ENCODE results near the gene TMTC1. TPM values are rescaled to one million over a fixed set of nuclear protein-coding genes. Genes with fewer than 3 reads are reported as not detected.
A peak's percentile ranks its signal among the peaks of the same experiment; 100 is the strongest.

The TMTC1 gene
- total and polyA plus RNA-seq, 4 donors, result 20.5 to 87.6 (median 34.5) TPM

GRCh38 chr12:29797565-29798355, 14.0 kb upstream of the TMTC1 start:
- H3K27me3 ChIP-seq (ENCODE audit: control insufficient read depth, insufficient read depth, low read length), result no peaks in the 10 kb centered on the region
- H3K4me1 ChIP-seq (ENCODE audit: control insufficient read depth, insufficient read depth, low read length), result peaks cover 3% of the 10 kb centered on the region
- 86% methylated on average over 2 of the region's 2 CpGs for WGBS (ENCODE audit: insufficient coverage)
- DNase-seq (ENCODE audit: low read depth in 4 of 6, low spot score in 6 of 6), result no peak
- H3K27ac ChIP-seq (ENCODE audit: low read depth, low read length), result no peak overlapping the region
- peaks cover 2% of the 10 kb centered on the region for H3K9me3 ChIP-seq (ENCODE audit: control insufficient read depth, insufficient read depth, low read length)
- H3K36me3 ChIP-seq (ENCODE audit: control insufficient read depth, insufficient read depth, low read length), result no peaks in the 10 kb centered on the region
- H3K4me3 ChIP-seq (ENCODE audit: low read depth, low read length), result no peak overlapping the region

- H3K27ac ChIP-seq (ENCODE audit: low read depth, low read length), result no peak overlapping the region
- no peaks in the 10 kb centered on the region for H3K36me3 ChIP-seq (ENCODE audit: control insufficient read depth, insufficient read depth, low read length)
- 17% methylated on average over 3 of the region's 6 CpGs for WGBS (ENCODE audit: insufficient coverage)
- H3K4me1 ChIP-seq (ENCODE audit: control insufficient read depth, insufficient read depth, low read length), result peaks cover 3% of the 10 kb centered on the region
- DNase-seq (ENCODE audit: low read depth in 4 of 6, low spot score in 6 of 6), result peak in 1 of 6 donors; percentile 68
- H3K9me3 ChIP-seq (ENCODE audit: control insufficient read depth, insufficient read depth, low read length), result peaks cover 3% of the 10 kb centered on the region
- H3K4me3 ChIP-seq (ENCODE audit: low read depth, low read length), result no peak overlapping the region
- no peaks in the 10 kb centered on the region for H3K27me3 ChIP-seq (ENCODE audit: control insufficient read depth, insufficient read depth, low read length)
These were observed 13.1 kb upstream of the TMTC1 start for GRCh38 chr12:29796823-29797263.

- H3K36me3 ChIP-seq (ENCODE audit: control insufficient read depth, insufficient read depth, low read length), result no peaks in the 10 kb centered on the region
These were observed 12.0 kb upstream of the TMTC1 start for GRCh38 chr12:29795715-29796114.

GRCh38 chr12:29794862-29795261, 11.1 kb upstream of the TMTC1 start:
- DNase-seq (ENCODE audit: low read depth in 4 of 6, low spot score in 6 of 6), result no peak
- Histone ChIP-seq H3K4me1 (ENCODE audit: control insufficient read depth, insufficient read depth, low read length) (peaks cover 2% of the 10 kb centered on the region), H3K4me3 (ENCODE audit: low read depth, low read length) (no peak overlapping the region), H3K27ac (ENCODE audit: low read depth, low read length) (no peak overlapping the region), H3K9me3 (ENCODE audit: control insufficient read depth, insufficient read depth, low read length) (peaks cover 3% of the 10 kb centered on the region), H3K27me3 (ENCODE audit: control insufficient read depth, insufficient read depth, low read length) (no peaks in the 10 kb centered on the region), H3K36me3 (ENCODE audit: control insufficient read depth, insufficient read depth, low read length) (no peaks in the 10 kb centered on the region)

More at GRCh38 chr12:29795715-29796114, 12.0 kb upstream of the TMTC1 start:
- Histone ChIP-seq H3K4me1 (ENCODE audit: control insufficient read depth, insufficient read depth, low read length) (peaks cover 3% of the 10 kb centered on the region), H3K9me3 (ENCODE audit: control insufficient read depth, insufficient read depth, low read length) (peaks cover 3% of the 10 kb centered on the region), H3K27me3 (ENCODE audit: control insufficient read depth, insufficient read depth, low read length) (no peaks in the 10 kb centered on the region), H3K4me3 (ENCODE audit: low read depth, low read length) (no peak overlapping the region), H3K27ac (ENCODE audit: low read depth, low read length) (no peak overlapping the region)
- WGBS (ENCODE audit: insufficient coverage), result 100% methylated on average over 1 of the region's 3 CpGs
- no peak for DNase-seq (ENCODE audit: low read depth in 4 of 6, low spot score in 6 of 6)

GRCh38 chr12:29792853-29793252, 9.1 kb upstream of the TMTC1 start:
- H3K4me1 ChIP-seq (ENCODE audit: control insufficient read depth, insufficient read depth, low read length), result no peaks in the 10 kb centered on the region
- H3K36me3 ChIP-seq (ENCODE audit: control insufficient read depth, insufficient read depth, low read length), result no peaks in the 10 kb centered on the region
- peaks cover 3% of the 10 kb centered on the region for H3K9me3 ChIP-seq (ENCODE audit: control insufficient read depth, insufficient read depth, low read length)
- H3K27me3 ChIP-seq (ENCODE audit: control insufficient read depth, insufficient read depth, low read length), result no peaks in the 10 kb centered on the region
- WGBS (ENCODE audit: insufficient coverage), result over 99% methylated on average over 8 of the region's 8 CpGs
- H3K4me3 ChIP-seq (ENCODE audit: low read depth, low read length), result no peak overlapping the region
- H3K27ac ChIP-seq (ENCODE audit: low read depth, low read length), result no peak overlapping the region
- DNase-seq (ENCODE audit: low read depth in 4 of 6, low spot score in 6 of 6), result no peak

- WGBS (ENCODE audit: insufficient coverage), result over 99% methylated on average over 8 of the region's 10 CpGs
- Histone ChIP-seq H3K27me3 (ENCODE audit: control insufficient read depth, insufficient read depth, low read length) (no peaks in the 10 kb centered on the region), H3K27ac (ENCODE audit: low read depth, low read length) (no peak overlapping the region), H3K4me1 (ENCODE audit: control insufficient read depth, insufficient read depth, low read length) (no peaks in the 10 kb centered on the region), H3K4me3 (ENCODE audit: low read depth, low read length) (no peak overlapping the region), H3K9me3 (ENCODE audit: control insufficient read depth, insufficient read depth, low read length) (peaks cover 3% of the 10 kb centered on the region), H3K36me3 (ENCODE audit: control insufficient read depth, insufficient read depth, low read length) (no peaks in the 10 kb centered on the region)
- DNase-seq (ENCODE audit: low read depth in 4 of 6, low spot score in 6 of 6), result no peak
These were observed 8.4 kb upstream of the TMTC1 start for GRCh38 chr12:29792132-29792531.

- peaks cover 4% of the 10 kb centered on the region for H3K9me3 ChIP-seq (ENCODE audit: control insufficient read depth, insufficient read depth, low read length)
- no peaks in the 10 kb centered on the region for H3K36me3 ChIP-seq (ENCODE audit: control insufficient read depth, insufficient read depth, low read length)
- peak in 3 of 6 donors; percentile 26 to 67 (median 59) for DNase-seq (ENCODE audit: low read depth in 4 of 6, low spot score in 6 of 6)
- peak overlapping the region; percentile 79 for H3K27ac ChIP-seq (ENCODE audit: low read depth, low read length)
- H3K4me3 ChIP-seq (ENCODE audit: low read depth, low read length), result peak overlapping the region; percentile 72
- peaks cover 11% of the 10 kb centered on the region for H3K27me3 ChIP-seq (ENCODE audit: control insufficient read depth, insufficient read depth, low read length)
- WGBS (ENCODE audit: insufficient coverage), result 0% methylated on average over 82 of the region's 82 CpGs
- peaks cover 11% of the 10 kb centered on the region for H3K4me1 ChIP-seq (ENCODE audit: control insufficient read depth, insufficient read depth, low read length)
These were observed 620 bp downstream of the TMTC1 start for GRCh38 chr12:29782871-29783772.

- Histone ChIP-seq H3K27ac (ENCODE audit: low read depth, low read length) (peak overlapping the region; percentile 79), H3K36me3 (ENCODE audit: control insufficient read depth, insufficient read depth, low read length) (no peaks in the 10 kb centered on the region), H3K4me1 (ENCODE audit: control insufficient read depth, insufficient read depth, low read length) (peaks cover 11% of the 10 kb centered on the region), H3K4me3 (ENCODE audit: low read depth, low read length) (peak overlapping the region; percentile 72), H3K9me3 (ENCODE audit: control insufficient read depth, insufficient read depth, low read length) (peaks cover 4% of the 10 kb centered on the region), H3K27me3 (ENCODE audit: control insufficient read depth, insufficient read depth, low read length) (peaks cover 11% of the 10 kb centered on the region)
- DNase-seq (ENCODE audit: low read depth in 4 of 6, low spot score in 6 of 6), result peak in 2 of 6 donors; percentile 22 to 61
- WGBS (ENCODE audit: insufficient coverage), result 14% methylated on average over 12 of the region's 16 CpGs
These were observed 1.4 kb downstream of the TMTC1 start for GRCh38 chr12:29782285-29782870.

GRCh38 chr12:29781705-29782266, 2.0 kb downstream of the TMTC1 start:
- no CpG with 5 or more reads among the region's 2 CpGs for WGBS (ENCODE audit: insufficient coverage)

More at GRCh38 chr12:29781705-29782266, 2.0 kb downstream of the TMTC1 start:
- DNase-seq (ENCODE audit: low read depth in 4 of 6, low spot score in 6 of 6), result peak in 1 of 6 donors; percentile 7
- H3K36me3 ChIP-seq (ENCODE audit: control insufficient read depth, insufficient read depth, low read length), result no peaks in the 10 kb centered on the region
- no peak overlapping the region for H3K27ac ChIP-seq (ENCODE audit: low read depth, low read length)
- H3K9me3 ChIP-seq (ENCODE audit: control insufficient read depth, insufficient read depth, low read length), result peaks cover 4% of the 10 kb centered on the region
- peaks cover 11% of the 10 kb centered on the region for H3K27me3 ChIP-seq (ENCODE audit: control insufficient read depth, insufficient read depth, low read length)
- peaks cover 11% of the 10 kb centered on the region for H3K4me1 ChIP-seq (ENCODE audit: control insufficient read depth, insufficient read depth, low read length)
- H3K4me3 ChIP-seq (ENCODE audit: low read depth, low read length), result peak overlapping the region; percentile 72

Data from spinal cord (tissue), 10 donors.